Renal pelvis (tissue), 4 donors: ENCODE measurements around the gene LYRM1. TPM values are rescaled to one million over a fixed set of nuclear protein-coding genes. Genes with fewer than 3 reads are reported as not detected.

ENCODE experiments used
- DNase-seq: peaks from one replicate; pipeline ENCODE4 v3.0.0-alpha.2; 2013
- polyA plus RNA-seq, 3 donors: library from polyadenylated mRNA; unstranded; fragments of 120-200 nt; gene quantifications; one replicate each; pipeline ENCODE4 v1.2.1, GENCODE V29; 2013; ENCODE audit not compliant: insufficient read length in 3 of 3

Gene LYRM1
- polyA plus RNA-seq, 3 donors, result 46.9 to 48.7 (median 48.1) TPM

DNA sequence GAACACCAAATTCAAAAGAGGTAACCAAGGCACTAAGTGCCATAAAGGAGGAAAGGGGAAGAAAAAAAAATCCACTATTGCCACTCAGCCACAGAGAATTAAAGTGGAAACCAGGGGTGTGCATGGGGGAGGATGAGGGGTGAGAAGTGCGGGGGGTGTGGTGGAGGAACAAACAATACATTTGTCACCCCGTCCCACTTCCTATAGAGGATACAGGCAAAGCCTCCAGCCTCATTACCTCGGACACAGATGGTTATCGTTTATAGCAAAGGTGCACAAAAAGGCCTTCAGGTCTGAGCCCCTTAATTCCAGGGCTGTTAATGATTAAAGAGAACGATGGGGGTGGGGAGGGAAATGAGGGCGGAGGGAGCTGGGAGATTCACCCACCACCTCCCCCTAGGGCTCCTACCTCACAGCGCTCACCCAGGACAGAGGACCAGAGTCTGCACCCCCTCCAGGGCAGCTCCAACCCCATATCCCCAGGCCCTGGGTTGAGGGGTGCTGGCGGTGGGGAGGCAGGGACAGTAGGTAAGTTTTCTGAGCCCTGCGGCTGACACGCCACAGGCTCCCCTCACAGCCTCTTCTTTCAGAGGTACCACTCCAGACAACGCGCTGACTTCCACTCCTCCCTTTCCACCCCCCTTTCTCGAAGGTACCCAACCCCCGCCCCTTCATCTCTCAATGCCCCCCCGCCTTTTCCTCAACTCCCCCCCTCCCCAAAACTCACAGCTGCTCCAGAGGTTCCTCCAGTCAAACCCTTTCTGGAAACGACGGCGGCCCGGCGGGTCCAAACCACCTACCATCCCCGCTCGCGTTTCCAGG, 883 bp upstream of the LYRM1 start:
- DNase-seq, result peak; percentile 61

- no peak for DNase-seq
These were observed 481 bp downstream of the LYRM1 start for GRCh38 chr16:20901068-20901435.

- DNase-seq, result peak; percentile 66
These were observed 1.0 kb downstream of the LYRM1 start for GRCh38 chr16:20901436-20902112.

GRCh38 chr16:20902426-20902825, 1.9 kb downstream of the LYRM1 start:
- no peak for DNase-seq

DNA sequence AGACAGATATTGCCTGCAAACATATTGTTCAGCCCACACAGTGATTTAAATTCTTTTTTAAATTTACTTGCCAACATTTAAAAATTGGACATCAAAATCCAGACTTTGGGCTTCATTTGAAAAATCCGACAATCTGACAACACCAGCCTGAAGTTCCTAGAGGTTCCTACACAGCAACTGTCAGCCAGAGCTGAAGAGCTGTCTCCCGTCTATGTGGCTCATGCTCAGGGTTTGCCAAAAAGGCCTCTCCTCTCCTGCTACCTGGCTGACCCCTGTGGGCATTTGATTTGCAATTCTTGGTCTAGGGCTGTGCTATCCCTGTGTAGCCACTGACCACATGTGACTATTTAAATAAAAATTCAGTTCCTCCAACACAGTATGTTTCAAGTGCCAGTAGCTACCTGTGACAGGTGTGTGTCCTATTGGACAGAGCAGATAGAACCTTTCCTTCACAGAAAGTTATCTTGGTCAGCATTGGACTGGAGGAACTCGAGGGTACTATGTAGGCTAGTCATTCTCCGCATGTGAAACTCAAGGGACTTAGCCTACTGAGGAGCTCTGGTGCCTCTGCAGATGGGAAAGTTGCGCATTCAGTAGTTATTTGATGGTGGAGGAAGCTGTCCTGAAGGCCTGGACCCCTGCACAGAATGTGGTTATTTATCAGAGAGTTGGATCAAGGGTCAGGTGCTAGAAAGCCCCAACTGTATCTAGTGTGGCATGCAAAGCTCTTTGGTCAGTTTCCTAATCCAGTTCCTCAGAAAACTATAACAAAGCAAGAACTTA, 2.7 kb downstream of the LYRM1 start:
- DNase-seq, result no peak

DNA sequence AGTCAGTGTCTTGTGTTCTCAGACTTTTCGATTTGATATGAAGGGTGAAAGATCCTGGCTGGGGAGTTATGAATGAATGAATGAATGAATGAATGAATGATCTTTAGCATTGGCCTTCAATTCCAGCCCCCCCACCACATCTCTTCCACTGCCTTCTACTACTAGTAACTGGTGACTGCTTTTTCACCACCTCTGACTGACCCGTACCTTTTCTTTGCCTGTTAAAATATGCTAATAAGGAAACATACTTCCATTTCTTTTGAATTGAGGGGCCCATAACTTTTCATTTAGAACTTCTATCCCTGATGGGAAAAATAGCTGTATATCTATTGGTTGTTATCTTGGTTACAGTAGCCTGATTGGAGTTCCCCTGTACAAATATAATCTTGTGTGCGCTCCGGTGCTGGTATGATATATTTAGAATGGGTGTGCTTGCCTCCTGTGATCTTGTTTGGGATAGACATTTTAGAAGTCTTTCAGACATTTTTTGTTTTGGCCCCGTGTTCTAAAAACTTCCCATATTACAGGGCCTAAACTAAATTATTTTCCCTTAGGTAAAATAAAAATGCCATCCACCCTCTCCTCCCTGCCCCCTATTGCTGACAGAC, 3.4 kb downstream of the LYRM1 start:
- DNase-seq, result no peak

- DNase-seq, result no peak
These were observed 4.0 kb downstream of the LYRM1 start for GRCh38 chr16:20904507-20905081.

DNA sequence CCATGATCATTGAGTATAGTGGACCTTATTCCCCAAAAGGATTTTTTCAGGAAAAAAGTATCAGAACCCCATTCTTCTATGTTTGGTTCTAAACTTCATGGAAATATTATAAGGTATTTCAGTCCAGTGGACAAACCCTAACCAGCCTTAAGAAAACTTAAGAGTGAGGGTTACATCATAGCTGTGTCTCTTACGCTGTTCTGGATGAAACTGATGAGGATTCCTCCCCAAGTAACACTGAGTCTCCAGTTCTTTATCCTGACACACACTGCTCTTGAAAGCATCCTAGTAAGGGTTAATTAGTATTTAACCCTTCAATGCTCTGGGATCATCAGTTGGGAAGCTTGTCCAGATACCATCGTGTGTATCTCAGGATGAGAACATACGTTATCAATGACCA, 5.0 kb downstream of the LYRM1 start:
- DNase-seq, result no peak

- DNase-seq, result peak; percentile 50
These were observed 6.0 kb downstream of the LYRM1 start for GRCh38 chr16:20906341-20907255.

DNA sequence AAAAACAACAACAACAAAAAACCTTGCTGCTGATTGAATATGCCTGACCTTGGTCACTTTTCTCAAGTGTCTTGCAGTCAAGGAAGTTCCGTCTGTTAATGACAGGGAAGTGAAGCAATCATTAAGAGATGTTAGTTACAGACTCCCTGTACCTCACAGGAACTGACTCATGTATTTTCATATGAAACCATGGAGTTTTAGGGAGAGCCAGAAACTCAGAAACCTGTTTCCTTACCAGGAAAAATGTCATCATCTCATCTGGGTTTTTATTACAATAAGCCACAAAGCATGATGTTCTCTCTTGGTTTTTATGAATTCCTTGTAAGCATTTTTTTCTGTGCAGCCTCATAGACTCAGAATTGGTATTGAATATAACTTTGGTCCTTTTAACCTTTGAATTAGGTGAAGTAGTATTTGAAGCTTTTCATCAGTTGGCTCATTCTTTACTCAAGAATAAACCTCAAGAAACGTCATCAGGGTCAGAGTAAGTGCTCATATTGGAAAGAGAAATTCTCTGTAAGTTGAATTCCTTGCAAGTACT, 10.3 kb downstream of the LYRM1 start:
- DNase-seq, result no peak

GRCh38 chr16:20911361-20911760, 10.8 kb downstream of the LYRM1 start:
- DNase-seq, result no peak

DNA sequence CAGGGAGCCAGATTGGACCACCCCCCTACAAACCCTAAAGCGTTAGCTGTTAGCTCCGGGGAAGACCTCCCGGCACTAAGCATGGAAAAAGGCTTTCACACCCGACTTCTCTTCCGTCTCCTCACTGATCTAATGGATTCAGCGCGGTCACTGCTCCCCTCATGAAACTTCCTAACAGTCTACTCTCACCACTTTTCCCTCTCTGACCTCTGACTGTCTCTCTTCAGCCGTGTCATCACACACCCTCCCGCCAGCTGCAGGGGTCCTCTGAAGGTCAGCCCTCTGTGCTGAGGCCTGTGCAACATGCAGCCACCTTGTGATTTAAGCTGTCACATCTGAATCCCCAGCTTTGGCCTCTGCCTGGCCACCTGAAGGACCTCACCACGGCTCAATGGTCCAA, 15.7 kb downstream of the LYRM1 start:
- DNase-seq, result no peak

DNA sequence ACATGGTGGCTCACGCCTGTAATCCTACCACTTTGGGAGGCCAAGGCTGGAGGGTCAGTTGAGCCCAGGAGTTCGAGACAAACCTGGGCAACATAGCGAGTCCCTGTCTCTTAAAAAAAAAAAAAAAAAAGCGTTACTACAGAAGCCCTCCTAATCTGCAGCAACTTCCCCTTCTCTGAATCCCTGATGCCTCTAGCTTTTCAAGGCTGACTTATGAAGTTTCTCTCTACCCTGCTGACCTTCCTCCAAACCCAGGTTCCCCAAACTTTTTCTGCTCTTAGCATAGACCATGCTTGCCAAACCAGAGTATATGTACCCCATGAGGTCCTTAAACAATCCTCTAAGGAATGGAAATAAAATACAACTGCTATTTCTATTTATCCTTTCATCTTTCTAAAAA, 16.4 kb downstream of the LYRM1 start:
- no peak for DNase-seq

DNA sequence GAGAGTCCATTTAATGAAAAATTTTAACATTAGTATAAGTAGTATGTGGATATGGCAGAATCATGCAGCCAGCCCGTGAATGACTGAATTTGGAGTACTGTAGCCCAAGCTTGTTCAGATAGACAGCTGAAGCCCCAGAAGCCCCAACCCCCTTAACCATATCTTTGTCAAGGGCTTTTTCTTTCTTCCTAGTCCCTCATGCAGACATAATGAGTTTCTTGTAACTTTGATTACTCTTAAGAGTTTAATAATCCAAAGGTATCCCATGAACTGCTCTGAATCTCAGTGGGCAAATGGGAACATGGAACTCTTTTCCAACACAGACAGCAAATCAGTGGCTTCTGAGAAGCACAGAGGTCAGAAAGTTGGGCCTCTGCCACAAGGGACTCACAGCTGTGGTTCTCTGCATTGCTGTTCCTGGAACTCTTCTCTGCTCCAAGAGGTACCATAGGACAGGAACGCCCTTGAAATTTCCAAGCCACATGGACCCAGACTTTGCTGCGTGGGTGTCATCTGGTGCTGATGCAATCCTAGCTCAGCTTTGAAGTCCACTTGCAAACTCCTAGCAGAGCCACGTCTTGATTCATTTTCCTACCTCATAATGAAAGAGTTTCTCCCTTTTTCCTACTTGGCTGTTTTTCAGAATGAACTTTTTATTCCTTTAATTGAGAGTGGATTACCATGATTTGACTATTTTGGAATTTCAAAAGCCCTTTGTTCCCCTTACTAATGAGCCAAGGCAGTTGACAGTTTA, 18.1 kb downstream of the LYRM1 start:
- DNase-seq, result no peak

DNA sequence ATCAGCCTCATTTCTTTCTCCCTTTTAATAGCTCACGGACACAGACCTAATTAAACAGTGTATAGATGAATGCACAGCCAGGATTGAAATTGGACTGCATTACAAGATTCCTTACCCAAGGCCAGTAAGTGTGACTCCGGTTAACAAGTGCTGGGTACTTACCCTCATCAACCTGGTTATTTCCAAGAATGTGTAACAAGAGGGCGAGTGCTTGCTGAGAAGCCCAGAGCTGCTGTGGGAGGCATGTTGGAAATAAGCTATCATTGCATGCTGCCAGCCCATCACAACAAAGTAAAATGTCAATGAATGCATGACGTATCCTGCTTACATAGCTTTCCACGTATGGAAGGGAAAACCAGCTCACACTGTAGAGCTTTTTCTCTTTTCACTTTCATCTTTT, 19.5 kb downstream of the LYRM1 start:
- no peak for DNase-seq

GRCh38 chr16:20920799-20921198, 20.2 kb downstream of the LYRM1 start:
- DNase-seq, result no peak

DNA sequence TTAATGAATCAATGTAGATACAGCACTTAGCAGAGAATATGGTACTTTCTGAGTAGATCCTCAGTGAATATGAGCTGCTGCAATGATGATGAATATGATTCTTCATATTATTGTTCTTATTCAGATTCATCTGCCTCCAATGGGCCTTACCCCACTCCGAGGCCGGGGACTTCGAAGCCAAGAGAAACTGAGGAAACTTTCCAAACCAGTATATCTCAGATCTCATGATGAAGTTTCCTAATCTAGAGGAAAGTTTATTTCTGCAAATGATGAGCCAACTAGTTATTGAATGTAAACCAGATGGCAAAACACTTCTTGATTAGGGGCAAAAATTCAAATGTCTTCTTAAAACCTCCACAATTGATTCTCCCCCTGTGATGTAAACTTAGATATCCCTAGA, 23.3 kb downstream of the LYRM1 start:
- DNase-seq, result no peak

DNA sequence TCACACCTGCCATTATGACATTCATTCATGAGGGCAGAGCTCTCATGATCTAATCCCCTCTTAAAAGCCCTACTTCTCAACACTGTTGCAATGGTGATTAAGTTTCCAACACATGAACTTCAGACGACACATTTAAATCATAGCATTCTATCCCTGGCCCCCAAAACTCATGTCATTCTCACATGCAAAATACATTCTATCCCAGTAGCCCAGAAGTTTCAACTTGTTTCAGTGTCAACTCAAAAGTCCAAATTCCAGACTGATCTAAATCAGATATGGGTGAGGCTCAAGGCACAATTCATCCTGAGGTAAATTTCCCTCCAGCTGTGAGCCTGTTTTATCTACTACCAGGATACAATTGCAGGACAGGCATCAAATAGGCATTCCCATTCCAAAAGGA, 25.2 kb downstream of the LYRM1 start:
- no peak for DNase-seq

GRCh38 chr16:20928774-20929411, 28.3 kb downstream of the LYRM1 start:
- no peak for DNase-seq
